Uterus (tissue), 2 donors: Measurements from ENCODE around the gene HLTF.

Experiments
- CTCF ChIP-seq, 4 experiments: fragments of 200-600 bp in 2 of 4; fragments of 450-650 bp in 2 of 4; sonication (generic) in 2 of 4; IDR thresholded peaks; one replicate each; pipeline ENCODE4 v1.5.1; 2016 to 2019; ENCODE audit warnings: antibody characterized with exemption in 4 of 4, mild to moderate bottlenecking in 2 of 4, moderate library complexity in 1 of 4
- POLR2A ChIP-seq, 2 donors: fragments of 450-650 bp; IDR thresholded peaks; one replicate each; pipeline ENCODE4 v1.6.1; 2016; ENCODE audit warnings: antibody characterized with exemption in 2 of 2, mild to moderate bottlenecking in 1 of 2, moderate library complexity in 1 of 2

- TF ChIP-seq POLR2A (IDR thresholded peaks at IDR 0.05) (no peak), CTCF (IDR thresholded peaks at IDR 0.05) (no peak)
Measured at GRCh38 chr3:149080699-149081091, 5.6 kb downstream of the HLTF start.
